ENCODE data around the gene GOLGB1. TPM values are rescaled to one million over a fixed set of nuclear protein-coding genes. Genes with fewer than 3 reads are reported as not detected.
"Not testable (repeated sequence)": the region's sequence is repeated elsewhere in the genome, so short reads cannot be mapped to it uniquely, and the experiment has no call there.

GOLGB1 gene
- total and polyA plus RNA-seq, 4 experiments from 2014 or later, result 1.3 to 49.3 (median 32.3) TPM

DNA sequence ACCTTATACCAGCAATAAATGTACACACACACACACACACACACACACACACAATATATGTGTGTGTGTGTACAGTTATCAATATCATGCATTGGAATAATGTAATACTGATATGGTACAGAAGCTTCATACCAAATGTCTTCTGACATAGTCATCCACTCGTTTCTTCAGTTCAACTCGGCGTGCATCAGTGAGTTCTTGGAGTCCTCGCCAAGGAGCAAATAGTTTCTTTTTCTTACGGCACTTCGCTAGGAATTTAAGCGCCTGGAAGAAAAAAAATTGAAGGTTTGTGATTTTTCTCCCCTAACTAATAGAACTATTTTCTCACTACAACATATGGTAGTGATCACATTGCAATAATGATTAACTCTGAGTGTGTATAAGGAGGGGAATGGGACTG, 32.1 kb upstream of the GOLGB1 start:
- no peaks in the 10 kb centered on the region for H3K9me3 ChIP-seq (ENCODE audit: control insufficient read depth in 1 of 2, low read length in 2 of 2)
- Mint-ChIP-seq H3K4me3 (no peak overlapping the region), H3K27me3 (no peaks in the 10 kb centered on the region), H3K36me3 (peaks cover 73 to 79% of the 10 kb centered on the region in 2 donors), H3K27ac (no peak overlapping the region), H3K9me3 (no peaks in the 10 kb centered on the region), H3K4me1 (no peaks in the 10 kb centered on the region)
- no peaks in the 10 kb centered on the region for H3K4me1 ChIP-seq (ENCODE audit: insufficient read depth, low read length)
- ChIA-PET CTCF (ENCODE audit: partially characterized antibody) (no interaction called here), POLR2A (ENCODE audit: partially characterized antibody) (no interaction called here)
- peaks cover 34% of the 10 kb centered on the region for H3K36me3 ChIP-seq (ENCODE audit: insufficient read depth, low read length)
- no peak overlapping the region for H3K27ac ChIP-seq (ENCODE audit: low read depth, low read length)
- intact Hi-C loops (cut with micrococcal nuclease), result no loop called here
- no peak overlapping the region for H3K4me3 ChIP-seq (ENCODE audit: low read length in 2 of 2)
- DNase-seq, result no peak
- H3K27me3 ChIP-seq (ENCODE audit: insufficient read depth, low read length), result no peaks in the 10 kb centered on the region

DNA sequence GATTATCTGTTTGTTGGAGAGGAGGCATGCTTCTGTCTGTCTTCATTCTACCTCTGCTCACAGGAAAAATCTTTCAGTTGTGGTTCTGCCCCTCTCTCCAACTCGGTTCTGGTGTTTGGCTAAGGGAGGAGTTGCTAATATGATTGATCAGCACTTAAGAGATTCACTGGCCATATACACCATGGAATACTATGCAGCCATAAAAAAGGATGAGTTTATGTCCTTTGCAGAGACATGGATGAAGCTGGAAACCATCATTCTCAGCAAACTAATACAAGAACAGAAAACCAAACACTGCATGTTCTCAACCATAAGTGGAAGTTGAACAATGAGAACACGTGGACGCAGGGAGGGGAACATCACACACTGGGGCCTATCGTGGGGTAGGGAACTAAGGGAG, 25.6 kb upstream of the GOLGB1 start:
- H3K27me3 Mint-ChIP-seq; H3K27ac ChIP-seq (ENCODE audit: low read depth, low read length); H3K4me1 ChIP-seq (ENCODE audit: insufficient read depth, low read length); POLR2A ChIA-PET (ENCODE audit: partially characterized antibody); CTCF ChIA-PET (ENCODE audit: partially characterized antibody); H3K27me3 ChIP-seq (ENCODE audit: insufficient read depth, low read length); H3K4me1 Mint-ChIP-seq; H3K4me3 ChIP-seq (ENCODE audit: low read length in 2 of 2); intact Hi-C loops (cut with micrococcal nuclease); H3K9me3 Mint-ChIP-seq; DNase-seq; H3K4me3 Mint-ChIP-seq; H3K9me3 ChIP-seq (ENCODE audit: control insufficient read depth in 1 of 2, low read length in 2 of 2): not testable (repeated sequence)
- Mint-ChIP-seq H3K27ac (peak overlapping the region in 1 of 7 donors; percentile 74), H3K36me3 (peaks cover 79 to 81% of the 10 kb centered on the region in 2 donors)
- peaks cover 12% of the 10 kb centered on the region for H3K36me3 ChIP-seq (ENCODE audit: insufficient read depth, low read length)

DNA sequence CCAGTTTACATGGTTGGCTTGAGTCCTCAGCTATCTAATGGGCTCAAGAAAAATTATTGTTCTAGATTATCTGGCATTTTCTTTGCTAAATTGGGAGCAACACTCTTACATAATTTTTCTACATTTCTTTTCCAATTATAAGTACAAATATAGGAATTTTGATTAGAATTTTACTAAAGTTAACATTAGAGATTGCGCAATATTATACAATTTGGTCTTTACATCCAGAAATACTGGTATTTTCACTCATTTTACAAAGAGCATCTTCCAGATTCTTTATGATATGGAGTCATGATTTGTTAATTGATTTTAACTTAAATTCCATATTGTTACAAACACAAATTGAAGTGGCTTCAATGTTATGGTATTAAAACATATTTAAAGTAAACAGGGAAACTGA, 19.7 kb upstream of the GOLGB1 start:
- H3K27me3 Mint-ChIP-seq, result no peaks in the 10 kb centered on the region
- peaks cover 9% of the 10 kb centered on the region for H3K36me3 ChIP-seq (ENCODE audit: insufficient read depth, low read length)
- CTCF ChIA-PET (ENCODE audit: partially characterized antibody), result interaction anchor here (1.2 kb wide), 1 partner anchor 17 kb away, joined by 3 read pairs; no protein-coding TSS in a partner anchor

DNA sequence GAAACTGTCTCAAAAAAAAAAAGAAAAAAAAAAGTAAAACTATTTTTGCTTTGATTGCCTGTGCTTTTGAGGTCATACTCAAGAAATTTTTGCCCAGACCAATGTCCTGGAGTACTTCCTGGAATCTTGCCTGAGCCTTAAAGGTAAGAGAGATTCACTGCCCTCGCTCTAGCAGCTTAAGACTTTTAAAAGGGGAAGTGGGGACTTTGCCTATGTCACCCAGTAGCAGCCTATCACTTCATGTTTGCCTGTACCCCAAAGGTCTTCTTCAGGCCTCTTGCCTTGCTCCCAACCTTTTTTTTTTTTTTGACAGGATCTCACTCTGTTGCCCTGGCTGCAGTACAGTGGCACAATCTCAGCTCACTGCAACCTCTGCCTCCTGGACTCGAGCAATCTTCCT, 18.9 kb upstream of the GOLGB1 start:
- no peak overlapping the region for H3K4me3 ChIP-seq (ENCODE audit: low read length in 2 of 2)
- no peaks in the 10 kb centered on the region for H3K27me3 ChIP-seq (ENCODE audit: insufficient read depth, low read length)
- Mint-ChIP-seq H3K9me3 (no peaks in the 10 kb centered on the region), H3K36me3 (peaks cover 39 to 44% of the 10 kb centered on the region in 2 donors), H3K4me3 (no peak overlapping the region), H3K27ac (no peak overlapping the region), H3K27me3 (no peaks in the 10 kb centered on the region), H3K4me1 (no peaks in the 10 kb centered on the region)
- H3K4me1 ChIP-seq (ENCODE audit: insufficient read depth, low read length), result no peaks in the 10 kb centered on the region
- no peak overlapping the region for H3K27ac ChIP-seq (ENCODE audit: low read depth, low read length)
- intact Hi-C loops (cut with micrococcal nuclease), result no loop called here
- POLR2A ChIA-PET (ENCODE audit: partially characterized antibody), result no interaction called here
- CTCF ChIA-PET (ENCODE audit: partially characterized antibody), result interaction anchor here (1.2 kb wide), 1 partner anchor 17 kb away, joined by 3 read pairs; no protein-coding TSS in a partner anchor
- H3K36me3 ChIP-seq (ENCODE audit: insufficient read depth, low read length), result peaks cover 9% of the 10 kb centered on the region
- H3K9me3 ChIP-seq (ENCODE audit: control insufficient read depth in 1 of 2, low read length in 2 of 2), result no peaks in the 10 kb centered on the region
- no peak for DNase-seq

More for the DNA sequence above, 19.7 kb upstream of the GOLGB1 start:
- Mint-ChIP-seq H3K27ac (no peak overlapping the region), H3K36me3 (peaks cover 47 to 51% of the 10 kb centered on the region in 2 donors), H3K9me3 (no peaks in the 10 kb centered on the region), H3K4me3 (no peak overlapping the region), H3K4me1 (no peaks in the 10 kb centered on the region)
- Histone ChIP-seq H3K9me3 (ENCODE audit: control insufficient read depth in 1 of 2, low read length in 2 of 2) (no peaks in the 10 kb centered on the region), H3K27me3 (ENCODE audit: insufficient read depth, low read length) (no peaks in the 10 kb centered on the region), H3K4me3 (ENCODE audit: low read length in 2 of 2) (no peak overlapping the region), H3K27ac (ENCODE audit: low read depth, low read length) (no peak overlapping the region), H3K4me1 (ENCODE audit: insufficient read depth, low read length) (no peaks in the 10 kb centered on the region)
- intact Hi-C loops (cut with micrococcal nuclease), result no loop called here
- DNase-seq, result no peak
- POLR2A ChIA-PET (ENCODE audit: partially characterized antibody), result no interaction called here

DNA sequence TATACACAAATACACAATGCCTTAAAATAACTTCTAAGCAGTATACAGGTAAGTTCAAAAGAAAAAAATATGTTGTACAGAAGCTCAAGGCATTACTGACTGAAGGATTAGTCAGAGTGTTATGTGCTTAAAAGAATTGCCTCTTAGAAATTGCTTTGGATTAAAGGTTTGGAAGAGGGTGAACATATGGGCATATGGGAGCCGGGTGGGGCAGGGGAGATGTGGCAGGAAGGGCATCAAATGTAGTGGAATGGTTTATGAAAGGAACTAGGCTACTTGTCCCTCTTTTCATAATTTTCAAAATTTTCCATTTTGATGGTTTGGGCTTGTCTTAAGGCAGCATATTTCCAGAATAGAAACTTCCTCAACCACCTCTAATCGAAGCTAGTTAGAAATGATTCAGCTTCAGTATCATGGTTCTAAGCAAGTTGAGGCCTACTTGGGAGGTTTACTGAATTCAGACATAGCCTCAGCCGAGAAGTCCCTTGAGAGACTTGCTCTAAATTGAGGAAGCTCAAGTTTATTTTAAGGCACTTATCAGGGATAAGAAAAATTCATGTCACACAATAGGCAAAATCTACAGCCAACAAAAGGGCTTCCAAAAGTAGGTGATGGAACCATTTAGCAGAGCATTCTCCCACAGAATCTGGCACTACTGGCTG, 10.1 kb upstream of the GOLGB1 start:
- H3K4me1 Mint-ChIP-seq, result no peaks in the 10 kb centered on the region
- H3K9me3 Mint-ChIP-seq, result peaks cover 0 to 2% (median 0%) of the 10 kb centered on the region in 8 donors
- H3K27ac ChIP-seq (ENCODE audit: low read depth, low read length), result no peak overlapping the region
- no peaks in the 10 kb centered on the region for H3K4me1 ChIP-seq (ENCODE audit: insufficient read depth, low read length)
- H3K9me3 ChIP-seq (ENCODE audit: control insufficient read depth in 1 of 2, low read length in 2 of 2), result no peaks in the 10 kb centered on the region
- no peaks in the 10 kb centered on the region for H3K36me3 Mint-ChIP-seq
- no peaks in the 10 kb centered on the region for H3K27me3 ChIP-seq (ENCODE audit: insufficient read depth, low read length)
- H3K36me3 ChIP-seq (ENCODE audit: insufficient read depth, low read length), result no peaks in the 10 kb centered on the region
- H3K27ac Mint-ChIP-seq, result no peak overlapping the region
- H3K4me3 ChIP-seq (ENCODE audit: low read length in 2 of 2), result no peak overlapping the region
- ChIA-PET CTCF (ENCODE audit: partially characterized antibody) (interaction anchor here (0.6 kb wide), 1 partner anchor 10 kb away, joined by 4 read pairs; the partner anchor contains the start of gene GOLGB1), POLR2A (ENCODE audit: partially characterized antibody) (no interaction called here)
- no peak overlapping the region for H3K4me3 Mint-ChIP-seq
- no peak for DNase-seq
- peaks cover 0 to 1% of the 10 kb centered on the region in 2 donors for H3K27me3 Mint-ChIP-seq
- intact Hi-C loops (cut with micrococcal nuclease), result no loop called here

DNA sequence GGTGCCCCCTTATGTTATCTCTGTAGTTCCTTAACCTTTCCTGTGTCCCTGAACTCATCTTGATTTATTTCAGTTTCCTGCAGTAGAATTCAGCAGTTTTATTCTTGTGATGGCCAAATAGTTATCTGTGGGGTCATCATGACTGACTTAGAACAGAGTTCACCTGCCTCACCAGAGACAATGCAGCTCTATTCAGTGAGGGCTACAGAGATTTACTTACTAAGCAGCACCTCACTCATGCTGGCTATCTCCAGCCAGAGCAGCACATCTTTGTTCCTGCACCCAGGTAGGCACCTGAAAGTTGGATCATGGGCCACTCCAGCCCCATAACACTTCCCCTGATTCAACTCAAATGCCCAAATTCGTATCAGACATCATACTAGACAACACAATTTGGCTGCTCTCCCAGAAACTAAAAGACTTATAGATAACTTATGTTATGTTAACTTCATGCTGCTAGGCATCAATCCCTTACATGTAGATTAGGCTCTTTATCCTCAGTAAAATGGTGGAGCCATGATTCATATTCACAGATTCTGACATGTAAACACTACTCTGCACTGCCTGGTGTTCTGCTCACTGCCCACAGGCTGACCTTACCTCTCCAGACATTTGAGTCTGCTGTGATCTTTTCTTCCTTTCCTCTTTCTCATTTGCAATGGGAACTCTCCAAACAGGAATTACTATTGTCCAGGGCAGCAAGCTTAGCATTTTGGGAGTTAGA, 9.3 kb upstream of the GOLGB1 start:
- H3K4me1 Mint-ChIP-seq, result no peaks in the 10 kb centered on the region
- H3K36me3 ChIP-seq (ENCODE audit: insufficient read depth, low read length), result no peaks in the 10 kb centered on the region
- H3K4me1 ChIP-seq (ENCODE audit: insufficient read depth, low read length), result no peaks in the 10 kb centered on the region
- no peak overlapping the region for H3K27ac Mint-ChIP-seq
- H3K4me3 Mint-ChIP-seq, result no peak overlapping the region
- H3K4me3 ChIP-seq (ENCODE audit: low read length in 2 of 2), result no peak overlapping the region
- intact Hi-C loops (cut with micrococcal nuclease), result no loop called here
- peaks cover 0 to 1% of the 10 kb centered on the region in 2 donors for H3K27me3 Mint-ChIP-seq
- no peaks in the 10 kb centered on the region for H3K36me3 Mint-ChIP-seq
- no peaks in the 10 kb centered on the region for H3K9me3 ChIP-seq (ENCODE audit: control insufficient read depth in 1 of 2, low read length in 2 of 2)
- ChIA-PET CTCF (ENCODE audit: partially characterized antibody) (no interaction called here), POLR2A (ENCODE audit: partially characterized antibody) (no interaction called here)
- DNase-seq, result no peak
- peaks cover 0 to 2% (median 0%) of the 10 kb centered on the region in 8 donors for H3K9me3 Mint-ChIP-seq
- H3K27ac ChIP-seq (ENCODE audit: low read depth, low read length), result no peak overlapping the region
- H3K27me3 ChIP-seq (ENCODE audit: insufficient read depth, low read length), result no peaks in the 10 kb centered on the region

DNA sequence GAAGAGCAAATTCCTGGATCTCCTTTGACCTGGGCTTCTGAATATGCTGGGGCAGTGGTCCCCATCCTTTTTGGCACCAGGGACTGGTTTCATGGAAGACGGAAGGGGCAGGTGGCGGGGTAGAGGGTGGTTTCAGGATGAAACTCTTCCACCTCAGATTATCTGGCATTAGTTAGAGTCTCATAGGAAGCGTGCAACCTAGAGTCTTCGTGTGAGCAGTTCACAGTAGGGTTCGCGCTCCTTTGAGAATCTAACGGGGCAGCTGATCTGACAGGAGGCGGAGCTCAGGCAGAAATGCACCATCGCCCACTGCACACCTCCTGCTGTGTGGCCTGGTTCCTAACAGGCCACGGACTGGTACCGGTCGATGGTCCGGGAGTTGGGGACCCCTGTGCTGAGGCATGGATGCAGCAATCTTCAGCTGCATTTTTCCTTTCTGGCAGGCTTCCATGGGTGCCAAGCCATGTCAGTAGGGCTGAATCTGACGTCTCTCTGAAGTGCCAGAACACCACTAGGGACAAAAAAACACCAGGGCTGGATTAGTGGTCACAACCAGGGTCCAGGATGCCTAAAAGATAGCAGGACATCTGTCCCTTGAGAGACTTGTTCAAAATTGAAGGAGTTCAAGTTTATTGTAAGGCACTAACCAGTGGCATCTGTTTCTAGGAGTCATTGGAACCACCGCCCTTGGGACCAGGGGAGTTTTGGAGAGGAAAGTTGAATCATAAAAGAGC, 8.4 kb upstream of the GOLGB1 start:
- no peak for DNase-seq
- ChIA-PET POLR2A (ENCODE audit: partially characterized antibody) (no interaction called here), CTCF (ENCODE audit: partially characterized antibody) (no interaction called here)
- Histone ChIP-seq H3K27ac (ENCODE audit: low read depth, low read length) (no peak overlapping the region), H3K36me3 (ENCODE audit: insufficient read depth, low read length) (no peaks in the 10 kb centered on the region), H3K4me3 (ENCODE audit: low read length in 2 of 2) (no peak overlapping the region), H3K27me3 (ENCODE audit: insufficient read depth, low read length) (no peaks in the 10 kb centered on the region), H3K9me3 (ENCODE audit: control insufficient read depth in 1 of 2, low read length in 2 of 2) (no peaks in the 10 kb centered on the region), H3K4me1 (ENCODE audit: insufficient read depth, low read length) (no peaks in the 10 kb centered on the region)
- Mint-ChIP-seq H3K27me3 (peaks cover 0 to 1% of the 10 kb centered on the region in 2 donors), H3K4me3 (no peak overlapping the region), H3K36me3 (no peaks in the 10 kb centered on the region), H3K27ac (no peak overlapping the region), H3K9me3 (peaks cover 0 to 2% (median 0%) of the 10 kb centered on the region in 8 donors), H3K4me1 (no peaks in the 10 kb centered on the region)
- intact Hi-C loops (cut with micrococcal nuclease), result no loop called here
